Measurements from ENCODE around the gene DRG2.

The DRG2 gene

DNA sequence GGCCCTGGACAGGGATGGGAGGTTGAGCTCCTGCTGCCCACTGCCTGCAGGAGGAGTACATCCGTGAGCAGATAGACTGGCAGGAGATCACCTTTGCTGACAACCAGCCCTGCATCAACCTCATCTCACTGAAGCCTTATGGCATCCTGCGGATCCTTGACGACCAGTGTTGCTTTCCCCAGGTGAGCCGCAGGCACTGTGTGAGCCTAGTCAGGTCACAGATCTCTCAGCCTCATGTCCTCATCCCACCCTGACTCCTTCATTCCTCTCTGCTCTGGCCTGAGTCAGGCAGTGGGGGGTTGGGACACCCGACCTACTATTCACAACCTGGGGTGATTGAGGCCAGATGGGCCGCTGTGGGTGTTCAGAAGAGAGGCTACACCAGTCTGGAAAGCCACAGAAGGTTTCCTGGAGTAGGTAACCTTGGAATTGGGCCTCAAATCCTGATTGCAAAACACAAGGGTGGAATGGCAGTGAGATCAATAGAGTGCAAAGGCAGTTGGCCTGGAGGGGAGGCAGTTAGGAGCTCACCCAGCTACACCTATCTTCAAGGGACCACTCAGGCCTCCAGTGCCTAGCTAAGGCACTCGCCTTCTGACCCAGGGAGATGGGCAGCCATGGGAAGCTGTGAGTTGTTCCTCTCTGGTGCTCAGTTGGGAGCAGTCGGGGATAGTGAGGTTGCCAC lies 50.5 kb downstream of the DRG2 start:
- H2AFZ ChIP-seq (ENCODE audit: low read depth) = no peak overlapping the region
- TF ChIP-seq, protein P1, sequence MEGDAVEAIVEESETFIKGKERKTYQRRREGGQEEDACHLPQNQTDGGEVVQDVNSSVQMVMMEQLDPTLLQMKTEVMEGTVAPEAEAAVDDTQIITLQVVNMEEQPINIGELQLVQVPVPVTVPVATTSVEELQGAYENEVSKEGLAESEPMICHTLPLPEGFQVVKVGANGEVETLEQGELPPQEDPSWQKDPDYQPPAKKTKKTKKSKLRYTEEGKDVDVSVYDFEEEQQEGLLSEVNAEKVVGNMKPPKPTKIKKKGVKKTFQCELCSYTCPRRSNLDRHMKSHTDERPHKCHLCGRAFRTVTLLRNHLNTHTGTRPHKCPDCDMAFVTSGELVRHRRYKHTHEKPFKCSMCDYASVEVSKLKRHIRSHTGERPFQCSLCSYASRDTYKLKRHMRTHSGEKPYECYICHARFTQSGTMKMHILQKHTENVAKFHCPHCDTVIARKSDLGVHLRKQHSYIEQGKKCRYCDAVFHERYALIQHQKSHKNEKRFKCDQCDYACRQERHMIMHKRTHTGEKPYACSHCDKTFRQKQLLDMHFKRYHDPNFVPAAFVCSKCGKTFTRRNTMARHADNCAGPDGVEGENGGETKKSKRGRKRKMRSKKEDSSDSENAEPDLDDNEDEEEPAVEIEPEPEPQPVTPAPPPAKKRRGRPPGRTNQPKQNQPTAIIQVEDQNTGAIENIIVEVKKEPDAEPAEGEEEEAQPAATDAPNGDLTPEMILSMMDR (conservative IDR thresholded peaks at IDR 0.05; ENCODE audit: low read depth, low read length) = no peak
- H3K9ac ChIP-seq = no peak overlapping the region
- H3K4me1 ChIP-seq (ENCODE audit: low read depth, poor library complexity, severe bottlenecking) = no peaks in the 10 kb centered on the region
- no peaks in the 10 kb centered on the region for H4K20me1 ChIP-seq (ENCODE audit: insufficient read depth)
- no peak overlapping the region for H3K4me2 ChIP-seq
- H3K4me3 ChIP-seq (IDR thresholded peaks at IDR 0.05; ENCODE audit: insufficient read depth, low read depth, low read length) = no peak overlapping the region
- H3K27ac ChIP-seq = no peak overlapping the region
- H3K27me3 ChIP-seq (ENCODE audit: insufficient read depth, low read depth) = no peaks in the 10 kb centered on the region
- H3K36me3 ChIP-seq (ENCODE audit: insufficient read depth) = no peaks in the 10 kb centered on the region
- H3K79me2 ChIP-seq (ENCODE audit: insufficient read depth, low read depth) = no peaks in the 10 kb centered on the region

DNA sequence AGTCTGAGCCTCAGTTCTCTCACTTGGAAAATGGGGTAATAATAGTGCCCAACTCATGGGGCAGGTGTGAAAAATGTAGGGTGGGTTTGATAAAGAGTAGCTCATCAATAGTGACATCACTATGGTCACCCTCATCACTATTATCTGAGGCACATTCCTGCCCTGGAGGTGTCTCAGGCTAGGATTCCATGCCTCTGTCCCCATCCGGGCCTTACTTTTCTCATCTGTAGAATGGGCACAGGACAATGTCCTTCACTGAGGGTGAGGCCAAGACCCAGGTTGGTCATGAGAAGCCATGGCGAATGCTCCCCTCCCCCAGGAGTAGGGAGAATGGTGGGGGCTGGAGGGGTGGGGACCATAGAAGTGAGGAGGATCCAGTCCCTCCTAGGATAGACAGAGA lies 51.3 kb downstream of the DRG2 start:
- Histone ChIP-seq H3K79me2 (ENCODE audit: insufficient read depth, low read depth) (no peaks in the 10 kb centered on the region), H3K27me3 (ENCODE audit: insufficient read depth, low read depth) (no peaks in the 10 kb centered on the region), H3K4me3 (IDR thresholded peaks at IDR 0.05; ENCODE audit: insufficient read depth, low read depth, low read length) (no peak overlapping the region), H3K4me1 (ENCODE audit: low read depth, poor library complexity, severe bottlenecking) (no peaks in the 10 kb centered on the region), H3K9ac (no peak overlapping the region), H3K27ac (no peak overlapping the region), H2AFZ (ENCODE audit: low read depth) (no peak overlapping the region), H3K36me3 (ENCODE audit: insufficient read depth) (no peaks in the 10 kb centered on the region), H4K20me1 (ENCODE audit: insufficient read depth) (no peaks in the 10 kb centered on the region), H3K4me2 (no peak overlapping the region)
- TF ChIP-seq, protein P1 (conservative IDR thresholded peaks at IDR 0.05; ENCODE audit: low read depth, low read length) = no peak

DNA sequence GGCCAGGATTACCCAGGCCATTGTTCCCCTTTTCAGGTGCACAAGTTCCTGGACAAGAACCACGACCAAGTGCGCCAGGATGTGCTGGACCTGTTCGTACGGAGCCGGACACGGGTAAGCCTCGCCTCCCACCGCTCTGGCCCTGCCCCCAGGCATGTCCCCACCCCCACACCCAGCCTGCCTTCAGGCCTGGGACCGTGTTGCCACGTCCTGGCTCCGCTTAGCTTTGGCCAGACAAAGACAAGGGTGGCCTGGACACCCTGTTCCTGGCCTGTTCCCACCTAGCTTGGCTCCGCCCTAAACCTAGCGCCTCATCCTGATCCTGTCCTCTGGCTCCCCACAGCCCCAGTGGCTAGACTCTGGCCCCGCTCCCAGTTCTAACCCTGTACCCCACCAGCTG lies 51.8 kb downstream of the DRG2 start:
- Histone ChIP-seq H3K4me1 (ENCODE audit: low read depth, poor library complexity, severe bottlenecking) (no peaks in the 10 kb centered on the region), H3K27ac (no peak overlapping the region), H2AFZ (ENCODE audit: low read depth) (no peak overlapping the region), H3K4me3 (IDR thresholded peaks at IDR 0.05; ENCODE audit: insufficient read depth, low read depth, low read length) (no peak overlapping the region), H3K27me3 (ENCODE audit: insufficient read depth, low read depth) (no peaks in the 10 kb centered on the region), H3K79me2 (ENCODE audit: insufficient read depth, low read depth) (no peaks in the 10 kb centered on the region), H3K4me2 (no peak overlapping the region), H3K9ac (no peak overlapping the region), H3K36me3 (ENCODE audit: insufficient read depth) (no peaks in the 10 kb centered on the region), H4K20me1 (ENCODE audit: insufficient read depth) (no peaks in the 10 kb centered on the region)
- TF ChIP-seq, protein P1 (conservative IDR thresholded peaks at IDR 0.05; ENCODE audit: low read depth, low read length) = no peak

DNA sequence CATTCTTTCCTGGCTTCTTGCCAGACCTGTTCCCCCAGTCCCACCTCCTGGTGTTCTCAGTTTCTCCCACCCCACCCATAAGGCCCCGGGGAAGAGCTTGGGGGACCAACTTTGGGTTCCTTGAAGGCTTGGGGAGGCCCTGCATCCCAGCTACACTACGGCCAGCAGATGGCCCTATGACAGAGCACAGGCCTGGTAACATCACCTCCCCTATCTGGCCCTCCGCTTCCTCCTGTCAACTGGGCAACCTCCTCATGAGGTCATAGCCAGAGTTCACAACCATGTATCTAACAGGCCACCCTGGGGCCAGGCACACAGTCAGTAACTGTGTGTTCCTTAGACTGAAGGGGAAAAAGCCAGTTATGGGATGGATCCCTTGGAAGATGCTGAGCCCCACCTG lies 52.2 kb downstream of the DRG2 start:
- no peaks in the 10 kb centered on the region for H4K20me1 ChIP-seq (ENCODE audit: insufficient read depth)
- no peak overlapping the region for H3K4me2 ChIP-seq
- no peaks in the 10 kb centered on the region for H3K4me1 ChIP-seq (ENCODE audit: low read depth, poor library complexity, severe bottlenecking)
- H3K27me3 ChIP-seq (ENCODE audit: insufficient read depth, low read depth) = no peaks in the 10 kb centered on the region
- H3K4me3 ChIP-seq (IDR thresholded peaks at IDR 0.05; ENCODE audit: insufficient read depth, low read depth, low read length) = no peak overlapping the region
- H3K27ac ChIP-seq = no peak overlapping the region
- no peak overlapping the region for H3K9ac ChIP-seq
- TF ChIP-seq, protein P1 (conservative IDR thresholded peaks at IDR 0.05; ENCODE audit: low read depth, low read length) = no peak
- no peak overlapping the region for H2AFZ ChIP-seq (ENCODE audit: low read depth)
- H3K79me2 ChIP-seq (ENCODE audit: insufficient read depth, low read depth) = no peaks in the 10 kb centered on the region
- H3K36me3 ChIP-seq (ENCODE audit: insufficient read depth) = no peaks in the 10 kb centered on the region
